Endothelial cell of umbilical vein (primary cell): ENCODE results near the gene CROT. TPM values are rescaled to one million over a fixed set of nuclear protein-coding genes. Genes with fewer than 3 reads are reported as not detected.

Source experiments
- BruUV-seq: library from RNA; stranded (reverse); fragments of 400-500 nt; replicated peaks from 2 replicates; lab custom pipeline; 2021; lab: Mats Ljungman, UMichigan
- CTCF ChIA-PET: fragments of 300-600, 350-600 bp; sonication (Branson Sonifier 250); formaldehyde crosslinking; loops from one replicate; lab custom pipeline; 2021; ENCODE audit warnings: antibody characterized with exemption, inconsistent platforms; lab: Charles Lee
- POLR2A ChIA-PET: fragments of 300-600, 350-600 bp; sonication (Branson Sonifier 250); formaldehyde crosslinking; loops from one replicate; lab custom pipeline; 2021; ENCODE audit warnings: antibody characterized with exemption, inconsistent platforms; lab: Charles Lee
- DNase-seq: peaks from one replicate; pipeline ENCODE4 v3.0.0-alpha.2; 2011; ENCODE audit warnings: low read depth, low spot score
- FAIRE-seq: peaks from 2 replicates; lab custom pipeline; 2011; peaks lifted over from hg19 to GRCh38; lab: Jason Lieb, UNC
- H2AFZ ChIP-seq: 2 replicates; pipeline ENCODE4 v1.6.0; 2012; ENCODE audit warnings: low read depth, low read length, control low read depth, inconsistent platforms
- H3K27ac ChIP-seq: 2 replicates; pipeline ENCODE4 v1.5.1; 2011; ENCODE audit warnings: low read depth, mild to moderate bottlenecking, control low read depth, low read length, moderate library complexity; ENCODE audit not compliant: insufficient read depth
- H3K27me3 ChIP-seq, 2 experiments: 2 replicates each; pipeline versions ENCODE4 v1.6.0 to v1.6.1; 2011; ENCODE audit warnings: low read length in 2 of 2, mixed read lengths in 1 of 2; ENCODE audit not compliant: control insufficient read depth in 2 of 2, insufficient read depth in 2 of 2
- H3K36me3 ChIP-seq, 2 experiments: 2 replicates in 1 of 2; 3 replicates in 1 of 2; pipeline ENCODE4 v1.5.1; 2011; ENCODE audit warnings: low read length in 2 of 2, mild to moderate bottlenecking in 1 of 2, moderate library complexity in 1 of 2; ENCODE audit not compliant: control insufficient read depth in 2 of 2, insufficient read depth in 2 of 2; ENCODE audit errors: extremely low read depth in 1 of 2
- H3K4me1 ChIP-seq: 3 replicates; pipeline ENCODE4 v1.5.1; 2011; ENCODE audit warnings: mild to moderate bottlenecking, low read length; ENCODE audit not compliant: control insufficient read depth, insufficient read depth; ENCODE audit errors: extremely low read depth
- H3K4me2 ChIP-seq: 2 replicates; pipeline ENCODE4 v1.6.1; 2011; ENCODE audit warnings: low read length, control low read depth, mixed read lengths; ENCODE audit not compliant: insufficient read depth
- H3K4me3 ChIP-seq, 3 experiments: fragments of 200-600 bp in 1 of 3; sonication (generic), shearing (Covaris generic) in 1 of 3; replicated peaks in 1 of 3; 2 replicates each; pipeline ENCODE4 v1.5.1; 2011 to 2016; ENCODE audit warnings: control low read depth in 3 of 3, low read length in 3 of 3, mild to moderate bottlenecking in 2 of 3, inconsistent platforms in 1 of 3, low read depth in 1 of 3, moderate library complexity in 1 of 3; ENCODE audit not compliant: insufficient read depth in 1 of 3
- H3K79me2 ChIP-seq: 2 replicates; pipeline ENCODE4 v1.6.0; 2012; ENCODE audit warnings: low read length, inconsistent platforms; ENCODE audit not compliant: control insufficient read depth, insufficient read depth
- H3K9ac ChIP-seq: replicated peaks from 2 replicates; pipeline ENCODE3; 2011; ENCODE audit warnings: low read length, control low read depth; ENCODE audit not compliant: insufficient read depth; ENCODE audit errors: extremely low read depth
- H3K9me1 ChIP-seq: replicated peaks from 3 replicates; pipeline ENCODE4 v1.6.0; 2011; ENCODE audit warnings: mild to moderate bottlenecking, low read length; ENCODE audit not compliant: control insufficient read depth, insufficient read depth; ENCODE audit errors: extremely low read depth
- H3K9me3 ChIP-seq: replicated peaks from 2 replicates; pipeline ENCODE4 v1.5.1; 2012; ENCODE audit warnings: low read length, inconsistent platforms; ENCODE audit not compliant: control insufficient read depth, insufficient read depth
- H4K20me1 ChIP-seq: replicated peaks from 2 replicates; pipeline ENCODE3; 2011; ENCODE audit warnings: mild to moderate bottlenecking, low read length; ENCODE audit not compliant: control insufficient read depth, insufficient read depth; ENCODE audit errors: extremely low read depth
- CTCF ChIP-seq, 2 donors: IDR thresholded peaks; 1 replicate in 1 of 2; 2 replicates in 1 of 2; pipeline ENCODE4 v1.5.1; 2011; ENCODE audit warnings: low read length in 2 of 2, mild to moderate bottlenecking in 2 of 2, moderate library complexity in 2 of 2, control low read depth in 1 of 2, inconsistent platforms in 1 of 2, low read depth in 1 of 2; ENCODE audit not compliant: insufficient read depth in 1 of 2; ENCODE audit errors: extremely low read depth in 1 of 2
- EZH2 ChIP-seq: IDR thresholded peaks from 2 replicates; pipeline ENCODE4 v1.6.1; 2012; ENCODE audit warnings: borderline replicate concordance, low read depth, mild to moderate bottlenecking, moderate library complexity, low read length, inconsistent platforms; ENCODE audit not compliant: severe bottlenecking
- FOS ChIP-seq: IDR thresholded peaks from 2 replicates; pipeline ENCODE4 v1.6.1; 2011; ENCODE audit warnings: mild to moderate bottlenecking, low read length, moderate library complexity, borderline replicate concordance; ENCODE audit not compliant: insufficient read depth
- GATA2 ChIP-seq: IDR thresholded peaks from 2 replicates; pipeline ENCODE4 v1.7.0; 2011; ENCODE audit warnings: low read depth, mild to moderate bottlenecking, moderate library complexity, mixed read lengths, low read length; ENCODE audit not compliant: insufficient read length, insufficient read depth
- JUN ChIP-seq: IDR thresholded peaks from 2 replicates; pipeline ENCODE4 v1.6.1; 2011; ENCODE audit warnings: borderline replicate concordance, low read depth; ENCODE audit not compliant: insufficient read length, insufficient read depth
- MAX ChIP-seq: IDR thresholded peaks from 2 replicates; pipeline ENCODE4 v1.6.1; 2011; ENCODE audit not compliant: insufficient read depth, insufficient read length
- MYC ChIP-seq: IDR thresholded peaks from one replicate; pipeline ENCODE4 v1.6.1; 2011; ENCODE audit warnings: mild to moderate bottlenecking, low read depth, low read length
- POLR2A ChIP-seq: IDR thresholded peaks from 2 replicates; pipeline ENCODE4 v1.6.1; 2012; ENCODE audit warnings: low read depth, mild to moderate bottlenecking, control low read depth, low read length
- POLR2AphosphoS5 ChIP-seq: IDR thresholded peaks from 2 replicates; pipeline ENCODE4 v1.6.1; 2012; ENCODE audit warnings: low read depth, mild to moderate bottlenecking, control low read depth, low read length, moderate library complexity; ENCODE audit not compliant: insufficient read depth
- dilution Hi-C: fragments of 300-500 bp; cut with MboI; formaldehyde crosslinking; loops from one replicate; pipeline ENCODE4 v1.15.0; 2019; ENCODE audit warnings: low sequenced_read_pairs; ENCODE audit not compliant: extremely low pct_ligation_motif_present
- intact Hi-C: fragments of 100-400 bp; cut with micrococcal nuclease; formaldehyde crosslinking; loops from one replicate; pipeline ENCODE4 v1.10.0; 2022
- polyA plus RNA-seq, 4 experiments: library from polyadenylated mRNA; depleted of rRNA in 3 of 4; stranded (reverse) in 3 of 4; unstranded in 1 of 4; fragments of >200 nt; gene quantifications; 2 replicates each; pipeline versions ENCODE4 v1.2.1 to v1.2.3, GENCODE V29; 2011 to 2012; ENCODE audit warnings: missing spikeins in 1 of 4
- total RNA-seq: library from RNA; stranded (reverse); gene quantifications from 2 replicates; pipeline ENCODE4 v1.2.3, GENCODE V29; 2021

The CROT gene
- total and polyA plus RNA-seq, 2 donors (not counting 3 experiments of a cell fraction or from before 2014, with no cell fraction given), result 3.3 to 6.6 TPM

- Histone ChIP-seq H3K4me3 (no peak overlapping the region), H4K20me1 (no peaks in the 10 kb centered on the region), H3K36me3 (no peaks in the 10 kb centered on the region), H3K27ac (no peak overlapping the region), H3K9me3 (no peaks in the 10 kb centered on the region), H3K4me2 (no peak overlapping the region), H3K9me1 (no peaks in the 10 kb centered on the region), H3K27me3 (no peaks in the 10 kb centered on the region), H3K79me2 (no peaks in the 10 kb centered on the region), H3K4me1 (no peaks in the 10 kb centered on the region), H2AFZ (no peak overlapping the region), H3K9ac (no peak overlapping the region)
- FAIRE-seq, result no peak
- intact Hi-C loops (no loop called here), dilution Hi-C loops (no loop called here)
- ChIA-PET CTCF (no interaction called here), POLR2A (no interaction called here)
- TF ChIP-seq FOS (no peak), GATA2 (no peak), JUN (no peak), CTCF (IDR thresholded peaks at IDR 0.05; ENCODE audit: extremely low read depth in 1 of 2, insufficient read depth in 1 of 2, low read depth in 1 of 2, low read length in 2 of 2) (no peak), MAX (no peak)
- no TSS peak for BruUV-seq
- DNase-seq, result no peak
Measured at GRCh38 chr7:87369216-87369615, 23.8 kb downstream of the CROT start.

GRCh38 chr7:87370660-87371180 lies 25.3 kb downstream of the CROT start:
- Histone ChIP-seq H3K79me2 (no peaks in the 10 kb centered on the region), H3K9me3 (no peaks in the 10 kb centered on the region), H3K27ac (no peak overlapping the region), H3K4me2 (no peak overlapping the region), H3K9ac (no peak overlapping the region), H3K9me1 (no peaks in the 10 kb centered on the region), H3K27me3 (no peaks in the 10 kb centered on the region), H3K4me1 (no peaks in the 10 kb centered on the region), H3K36me3 (no peaks in the 10 kb centered on the region), H3K4me3 (no peak overlapping the region), H2AFZ (peak overlapping the region; percentile 35), H4K20me1 (no peaks in the 10 kb centered on the region)
- POLR2A ChIA-PET, result no interaction called here
- no TSS peak for BruUV-seq
- intact Hi-C loops, result no loop called here
- dilution Hi-C loops, result no loop called here
- CTCF ChIA-PET, result no interaction called here
- no peak for FAIRE-seq
- no peak for TF ChIP-seq POLR2AphosphoS5
- TF ChIP-seq JUN, result no peak
- TF ChIP-seq CTCF (IDR thresholded peaks at IDR 0.05; ENCODE audit: extremely low read depth in 1 of 2, insufficient read depth in 1 of 2, low read depth in 1 of 2, low read length in 2 of 2), result no peak
- no peak for TF ChIP-seq EZH2
- no peak for TF ChIP-seq POLR2A
- TF ChIP-seq GATA2, result no peak
- no peak for TF ChIP-seq MAX
- TF ChIP-seq MYC, result no peak
- no peak for TF ChIP-seq FOS
- DNase-seq, result peak; percentile 17
